ENCODE results near the gene MBNL1. TPM values are rescaled to one million over a fixed set of nuclear protein-coding genes. Genes with fewer than 3 reads are reported as not detected.

MBNL1 gene
- total and polyA plus RNA-seq, 2 of the 13 experiments (the other 11 are each of a cell fraction or from before 2014, with no cell fraction given), result 27.1 to 55.4 TPM

- TF ChIP-seq ZNF484 (CRISPR knock-in tag; IDR thresholded peaks at IDR 0.05; ENCODE audit: borderline replicate concordance, low read depth) (no peak), ATM (IDR thresholded peaks at IDR 0.05; ENCODE audit: borderline replicate concordance) (no peak), ZFP41 (CRISPR knock-in tag; IDR thresholded peaks at IDR 0.05; ENCODE audit: borderline replicate concordance) (no peak), PAWR (CRISPR knock-in tag; IDR thresholded peaks at IDR 0.05; ENCODE audit: borderline replicate concordance) (no peak), SMC3 (IDR thresholded peaks at IDR 0.05; ENCODE audit: low read length) (no peak)
These were observed 203.9 kb downstream of the MBNL1 start (continued) for GRCh38 chr3:152472672-152472954.

- WGBS (ENCODE audit: low lambda C conversion rate), result 0% methylated on average over 2 of the region's 2 CpGs
- no peaks in the 10 kb centered on the region for H3K79me2 ChIP-seq (ENCODE audit: insufficient read depth, low read length)
- ATAC-seq (peak; percentile 53), DNase-seq (ENCODE audit: low spot score) (peak; percentile 29), FAIRE-seq (peak; percentile 18)
- no TSS peak for BruUV-seq (replicated peaks)
- no peak overlapping the region for H3K27ac ChIP-seq (ENCODE audit: extremely low read length, insufficient read depth, low read length)
- in situ Hi-C loops (cut with HindIII; ENCODE audit: extremely low pct_ligation_motif_present, low pct_unique_long_range_greater_than_20kb), result loop anchor here (10.0 kb wide), 1 partner anchor 100 kb away; no protein-coding TSS in a partner anchor
- H3K4me3 ChIP-seq (replicated peaks in 1 of 3; ENCODE audit: insufficient read depth in 1 of 3, low read depth in 2 of 3, low read length in 3 of 3), result no peak overlapping the region
- H2AFZ ChIP-seq (ENCODE audit: low read length), result no peak overlapping the region
- H3K36me3 ChIP-seq (replicated peaks in 1 of 2; ENCODE audit: control insufficient read depth in 1 of 2, insufficient read depth in 2 of 2, low read length in 2 of 2), result no peaks in the 10 kb centered on the region
- no peaks in the 10 kb centered on the region for H3K4me1 ChIP-seq (ENCODE audit: insufficient read depth, low read length)
- H3K27me3 ChIP-seq (ENCODE audit: control insufficient read depth in 1 of 2, insufficient read depth in 2 of 2, low read length in 2 of 2), result no peaks in the 10 kb centered on the region
- H3K4me2 ChIP-seq (ENCODE audit: low read depth, low read length), result no peak overlapping the region
- intact Hi-C loops (cut with micrococcal nuclease; ENCODE audit: unreplicated experiment), result loop anchor here (1.0 to 5.0 kb wide), 2 partner anchors 50 to 488 kb away; no protein-coding TSS in a partner anchor
- ChIA-PET POLR2A (no interaction called here), CTCF (ENCODE audit: low intra/inter-chr PET ratio, low total read pairs) (interaction anchor here (1.2 to 1.4 kb wide), 3 partner anchors 49 to 292 kb away, joined by 4 to 7 read pairs (median 4); no protein-coding TSS in a partner anchor)
- H3K9me3 ChIP-seq (ENCODE audit: low read length), result 0 out of 2 replicates have a peak, but pooled peaks cover 4% of the 10 kb centered on the region
- H4K20me1 ChIP-seq (ENCODE audit: insufficient read depth, low read length), result no peaks in the 10 kb centered on the region
- H3K9ac ChIP-seq (ENCODE audit: insufficient read depth, low read depth, low read length), result no peak overlapping the region
- TF ChIP-seq XRCC5 (optimal IDR thresholded peaks at IDR 0.05; ENCODE audit: low read length), result no peak
- TF ChIP-seq STAG1 (CRISPR knock-in tag; IDR thresholded peaks at IDR 0.05), result peak; percentile 69
- no peak for TF ChIP-seq ZNF747 (CRISPR knock-in tag; IDR thresholded peaks at IDR 0.05; ENCODE audit: borderline replicate concordance)
- TF ChIP-seq ZNF878 (CRISPR knock-in tag; IDR thresholded peaks at IDR 0.05), result no peak
- TF ChIP-seq CTCF (CRISPR knock-in tag; IDR thresholded peaks at IDR 0.05), result peak; percentile 64
- peak; percentile 61; the same call in 1 of the 2 replicates for TF ChIP-seq ATF2 (CRISPR knock-in tag; IDR thresholded peaks at IDR 0.05)
- no peak for TF ChIP-seq HNF1A (IDR thresholded peaks at IDR 0.05; ENCODE audit: low read depth)
- TF ChIP-seq HNF1A (CRISPR knock-in tag; IDR thresholded peaks at IDR 0.05; ENCODE audit: borderline replicate concordance), result no peak
- TF ChIP-seq KDM5B (CRISPR knock-in tag; IDR thresholded peaks at IDR 0.05; ENCODE audit: borderline replicate concordance), result no peak
- no peak for TF ChIP-seq SRSF4 (IDR thresholded peaks at IDR 0.05; ENCODE audit: low read depth, low read length, poor library complexity, severe bottlenecking)
- peak; percentile 76 for TF ChIP-seq CEBPG (CRISPR knock-in tag; IDR thresholded peaks at IDR 0.05)
- no peak for TF ChIP-seq CCAR2 (optimal IDR thresholded peaks at IDR 0.05; ENCODE audit: low read depth, low read length)
- no peak for TF ChIP-seq JDP2 (CRISPR knock-in tag; IDR thresholded peaks at IDR 0.05; ENCODE audit: borderline replicate concordance)
These were observed 205.9 kb downstream of the MBNL1 start for GRCh38 chr3:152474585-152474984.
